ENCODE measurements around the gene FBXL19.
"Not testable (repeated sequence)": the region's sequence is repeated elsewhere in the genome, so short reads cannot be mapped to it uniquely, and the experiment has no call there.

FBXL19 gene

GRCh38 chr16:30931068-30931650 is 7.8 kb downstream of the FBXL19 start:
- no peak for DNase-seq
- in situ Hi-C loops (cut with HindIII; ENCODE audit: low pct_ligation_motif_present, low pct_unique_long_range_greater_than_20kb, low sequenced_read_pairs): no loop called here

GRCh38 chr16:30934827-30935557 is 11.6 kb downstream of the FBXL19 start:
- in situ Hi-C loops (cut with HindIII; ENCODE audit: low pct_ligation_motif_present, low pct_unique_long_range_greater_than_20kb, low sequenced_read_pairs): no loop called here
- peak; percentile 62 for DNase-seq

- in situ Hi-C loops (cut with HindIII; ENCODE audit: low pct_ligation_motif_present, low pct_unique_long_range_greater_than_20kb, low sequenced_read_pairs): no loop called here
- DNase-seq: no peak
Measured at GRCh38 chr16:30937692-30938091, 14.3 kb downstream of the FBXL19 start.

DNA sequence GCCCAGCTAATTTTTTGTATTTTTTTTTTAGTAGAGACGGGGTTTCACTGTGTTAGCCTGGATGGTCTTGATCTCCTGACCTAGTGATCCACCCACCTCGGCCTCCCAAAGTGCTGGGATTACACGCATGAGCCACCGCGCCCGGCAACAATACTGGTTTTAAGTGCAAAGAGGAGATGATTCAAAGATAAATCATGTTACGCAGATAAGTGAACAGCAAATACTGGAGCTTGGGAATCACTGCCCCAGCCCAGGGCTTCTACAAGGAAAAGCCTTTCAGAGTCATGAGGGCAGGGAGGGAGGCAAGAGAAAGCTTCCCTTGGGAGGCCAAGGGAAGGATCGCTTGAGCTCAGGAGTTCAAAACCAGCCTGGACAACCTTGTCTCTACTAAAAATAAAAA is 16.2 kb downstream of the FBXL19 start:
- in situ Hi-C loops (cut with HindIII; ENCODE audit: low pct_ligation_motif_present, low pct_unique_long_range_greater_than_20kb, low sequenced_read_pairs); DNase-seq: not testable (repeated sequence)

DNA sequence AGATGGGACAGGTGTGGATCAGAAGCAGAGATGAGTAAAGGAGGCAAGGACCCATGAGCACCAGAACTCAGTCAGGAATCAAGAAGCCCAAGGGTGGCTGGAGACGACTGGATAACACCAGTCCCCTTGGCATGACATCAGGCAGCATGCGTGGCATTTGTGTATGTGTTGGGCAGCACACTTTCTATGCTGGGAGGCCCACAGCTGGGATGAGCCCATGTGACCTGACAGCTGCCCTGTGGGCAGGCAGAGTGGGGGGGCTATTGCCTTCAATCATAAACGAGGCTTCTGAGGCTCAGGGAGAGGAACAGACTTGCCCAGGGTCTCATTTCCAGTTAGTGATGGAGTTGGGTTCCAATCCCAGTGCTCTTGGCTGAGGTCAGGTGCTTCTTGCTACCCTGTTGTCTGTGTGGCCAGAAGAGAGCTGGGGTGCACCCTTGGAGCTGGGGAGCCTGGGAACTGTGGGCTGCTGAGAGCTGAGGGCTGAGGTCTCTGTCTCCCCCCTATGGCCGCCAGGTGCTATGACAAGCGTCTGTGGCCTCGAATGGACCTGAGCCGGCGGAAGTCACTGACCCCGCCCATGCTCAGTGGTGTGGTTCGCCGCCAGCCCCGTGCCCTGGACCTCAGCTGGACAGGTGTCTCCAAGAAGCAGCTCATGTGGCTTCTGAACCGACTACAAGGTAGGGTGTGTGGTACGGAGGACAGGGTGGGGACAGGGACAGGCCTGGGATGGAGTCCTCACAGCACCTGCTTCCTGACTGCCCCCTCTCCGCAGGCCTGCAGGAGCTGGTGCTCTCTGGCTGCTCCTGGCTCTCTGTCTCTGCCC is 18.4 kb downstream of the FBXL19 start:
- peak; percentile 83 for DNase-seq

DNA sequence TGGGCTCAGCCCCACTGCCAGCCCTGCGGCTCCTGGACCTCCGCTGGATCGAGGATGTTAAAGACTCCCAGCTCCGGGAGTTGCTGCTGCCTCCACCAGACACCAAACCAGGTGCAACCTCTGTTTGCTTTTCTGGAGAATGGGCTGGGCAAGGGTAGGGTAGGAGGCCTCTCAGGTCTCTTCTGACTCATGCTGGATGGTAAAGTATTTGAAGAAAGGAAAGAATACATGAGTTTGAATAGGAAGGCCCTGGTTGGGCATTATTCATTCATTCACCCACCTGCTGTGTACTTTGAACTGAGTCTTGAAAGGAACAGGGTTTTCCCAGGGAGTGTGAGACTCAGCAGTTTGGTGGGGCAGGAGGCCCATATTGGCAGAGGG is 19.0 kb downstream of the FBXL19 start:
- in situ Hi-C loops (cut with HindIII; ENCODE audit: low pct_ligation_motif_present, low pct_unique_long_range_greater_than_20kb, low sequenced_read_pairs): no loop called here
- no peak for DNase-seq

More for the DNA sequence above, 18.4 kb downstream of the FBXL19 start:
- in situ Hi-C loops (cut with HindIII; ENCODE audit: low pct_ligation_motif_present, low pct_unique_long_range_greater_than_20kb, low sequenced_read_pairs): no loop called here

DNA sequence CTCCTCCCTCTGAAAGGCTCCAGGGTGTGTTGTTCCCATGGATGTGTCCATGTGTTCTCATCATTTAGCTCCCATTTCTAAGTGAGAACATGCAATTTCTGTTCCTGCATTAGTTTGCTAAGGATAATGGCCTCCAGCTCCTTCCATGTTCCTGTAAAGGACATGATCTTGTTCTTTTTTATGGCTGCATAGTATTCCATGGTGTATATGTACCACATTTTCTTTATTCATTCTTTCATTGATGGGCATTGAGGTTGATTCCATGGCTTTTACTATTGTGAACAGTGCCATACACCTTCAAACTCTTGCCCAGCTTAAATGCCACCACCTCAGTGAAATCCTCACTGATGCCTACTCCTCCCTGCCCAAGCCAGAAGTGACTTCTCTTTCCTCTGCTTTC is 21.0 kb downstream of the FBXL19 start:
- in situ Hi-C loops (cut with HindIII; ENCODE audit: low pct_ligation_motif_present, low pct_unique_long_range_greater_than_20kb, low sequenced_read_pairs): no loop called here
- no peak for DNase-seq

DNA sequence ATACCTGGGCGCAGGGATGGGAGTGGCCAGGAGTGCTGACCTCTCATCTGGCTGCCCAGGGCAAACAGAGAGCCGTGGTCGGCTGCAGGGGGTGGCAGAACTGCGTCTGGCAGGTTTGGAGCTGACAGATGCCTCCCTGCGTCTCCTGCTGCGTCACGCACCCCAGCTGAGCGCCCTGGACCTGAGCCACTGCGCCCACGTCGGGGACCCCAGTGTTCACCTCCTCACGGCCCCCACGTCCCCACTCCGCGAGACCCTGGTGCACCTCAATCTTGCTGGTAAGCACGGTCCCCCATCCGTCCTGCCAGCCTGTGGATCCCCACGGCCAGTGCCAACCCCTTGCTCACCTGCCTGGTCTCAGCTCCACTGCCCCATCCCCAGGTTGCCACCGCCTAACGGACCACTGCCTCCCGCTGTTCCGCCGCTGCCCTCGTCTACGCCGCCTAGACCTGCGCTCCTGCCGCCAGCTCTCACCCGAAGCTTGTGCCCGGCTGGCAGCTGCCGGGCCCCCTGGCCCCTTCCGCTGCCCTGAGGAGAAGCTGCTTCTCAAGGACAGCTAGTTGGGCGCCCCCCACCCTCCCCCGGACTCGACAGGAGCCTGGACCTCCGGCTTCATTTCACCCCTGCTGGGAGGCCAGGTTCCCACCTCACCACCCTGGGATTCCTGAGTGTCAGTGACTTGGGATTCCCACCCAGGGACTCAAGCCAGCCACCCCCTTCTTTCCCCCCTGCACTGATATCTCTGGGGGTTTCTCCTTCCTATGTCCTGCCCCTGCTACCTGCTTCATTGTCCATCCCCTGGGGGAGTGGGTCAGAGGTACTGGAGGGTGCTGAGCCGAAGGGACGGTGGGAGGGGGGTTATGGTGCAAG is 23.5 kb downstream of the FBXL19 start:
- in situ Hi-C loops (cut with HindIII; ENCODE audit: low pct_ligation_motif_present, low pct_unique_long_range_greater_than_20kb, low sequenced_read_pairs): no loop called here
- DNase-seq: no peak

GRCh38 chr16:30947541-30947858 is 24.1 kb downstream of the FBXL19 start:
- DNase-seq: no peak
- in situ Hi-C loops (cut with HindIII; ENCODE audit: low pct_ligation_motif_present, low pct_unique_long_range_greater_than_20kb, low sequenced_read_pairs): no loop called here

DNA sequence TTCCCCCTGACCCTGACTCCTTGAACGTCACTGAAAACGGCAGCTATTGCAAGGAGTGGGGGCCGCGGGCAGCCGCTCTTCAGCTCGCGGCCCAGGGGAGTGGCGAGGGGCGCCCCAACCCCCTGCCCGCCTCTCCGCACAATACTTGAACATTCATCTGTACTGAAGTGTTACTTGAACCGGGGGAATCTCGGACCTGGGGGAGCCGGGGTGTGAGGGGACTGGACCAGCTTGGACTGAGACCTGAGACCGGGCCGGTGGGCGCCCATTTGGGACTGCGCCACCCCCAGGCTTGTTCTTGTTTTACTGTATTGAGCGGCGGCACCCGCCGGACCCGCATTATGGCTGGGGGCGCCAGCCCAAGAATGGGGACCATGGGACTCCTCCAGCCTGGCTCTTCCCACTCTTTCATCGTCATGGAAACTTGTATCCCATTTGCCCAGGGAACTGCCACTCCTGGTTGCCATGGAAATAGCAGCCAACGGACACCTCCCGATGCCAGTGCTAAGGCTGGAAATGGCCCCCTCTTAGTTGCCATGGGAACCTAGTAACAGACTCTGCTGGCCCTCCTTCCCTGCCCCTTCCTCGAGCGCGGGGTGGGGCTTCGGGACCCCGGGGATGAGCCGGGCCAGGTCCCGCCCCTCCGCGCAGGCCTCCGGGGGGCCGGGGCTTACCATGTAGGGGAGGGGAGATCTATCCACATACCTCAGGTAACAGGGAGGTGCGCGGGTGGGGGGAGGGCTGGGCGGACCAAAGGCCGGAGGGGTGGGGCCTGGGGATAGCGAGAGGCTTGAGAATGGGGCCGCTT is 24.7 kb downstream of the FBXL19 start:
- DNase-seq: peak; percentile 99

GRCh38 chr16:30948667-30949649 is 25.6 kb downstream of the FBXL19 start, which contains the start of gene ORAI3:
TSS of gene ORAI3 (plus strand) at chr16:30949068. CDS start at chr16:30949290, 222 bp downstream.
- peak; percentile 73 for DNase-seq
- in situ Hi-C loops (cut with HindIII; ENCODE audit: low pct_ligation_motif_present, low pct_unique_long_range_greater_than_20kb, low sequenced_read_pairs): no loop called here

More for the DNA sequence above, 24.7 kb downstream of the FBXL19 start:
- in situ Hi-C loops (cut with HindIII; ENCODE audit: low pct_ligation_motif_present, low pct_unique_long_range_greater_than_20kb, low sequenced_read_pairs): no loop called here

DNA sequence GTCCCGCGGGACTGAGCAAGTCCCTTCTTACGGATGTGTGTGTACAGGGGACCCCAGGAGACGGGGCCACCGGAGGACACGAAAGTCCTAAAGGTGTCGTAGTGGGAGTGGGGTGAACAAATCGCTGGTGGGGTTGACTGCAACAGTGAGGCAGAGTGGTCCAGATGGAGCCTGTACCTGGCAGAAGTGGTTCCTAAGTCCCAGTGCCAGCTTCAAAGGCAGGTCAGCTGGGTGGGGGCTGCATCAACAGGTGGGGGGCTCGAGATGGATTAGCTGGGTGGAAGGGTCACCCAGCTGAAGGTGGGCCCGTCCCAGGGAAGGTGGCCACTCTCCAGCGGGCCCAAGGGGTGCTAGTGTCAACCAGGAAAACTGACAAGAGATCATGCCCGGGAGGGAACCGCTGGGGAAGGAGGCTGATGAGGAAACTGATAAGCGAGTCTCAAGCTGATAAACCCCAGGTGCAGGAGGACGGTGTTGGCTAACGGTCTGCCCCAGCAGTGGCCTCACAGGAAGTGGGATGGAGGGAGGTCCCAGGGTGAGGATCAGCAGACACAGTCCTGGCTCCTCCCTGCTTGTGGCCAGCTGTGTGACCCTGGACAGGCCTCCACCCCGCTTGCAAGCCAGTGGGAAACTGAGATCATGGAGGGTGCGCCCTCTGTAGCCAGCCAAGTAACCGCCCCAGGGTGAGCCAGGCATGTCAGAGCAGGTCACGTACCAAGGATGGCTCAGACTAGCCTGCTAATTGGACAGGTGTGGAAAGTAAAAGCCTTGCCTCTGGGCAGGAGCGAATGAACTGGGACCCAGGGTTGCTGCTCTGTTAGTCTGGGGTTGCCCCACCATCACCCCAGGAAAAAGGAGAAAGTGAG is 26.5 kb downstream of the FBXL19 start:
- DNase-seq: peak; percentile 95
- in situ Hi-C loops (cut with HindIII; ENCODE audit: low pct_ligation_motif_present, low pct_unique_long_range_greater_than_20kb, low sequenced_read_pairs): no loop called here

DNA sequence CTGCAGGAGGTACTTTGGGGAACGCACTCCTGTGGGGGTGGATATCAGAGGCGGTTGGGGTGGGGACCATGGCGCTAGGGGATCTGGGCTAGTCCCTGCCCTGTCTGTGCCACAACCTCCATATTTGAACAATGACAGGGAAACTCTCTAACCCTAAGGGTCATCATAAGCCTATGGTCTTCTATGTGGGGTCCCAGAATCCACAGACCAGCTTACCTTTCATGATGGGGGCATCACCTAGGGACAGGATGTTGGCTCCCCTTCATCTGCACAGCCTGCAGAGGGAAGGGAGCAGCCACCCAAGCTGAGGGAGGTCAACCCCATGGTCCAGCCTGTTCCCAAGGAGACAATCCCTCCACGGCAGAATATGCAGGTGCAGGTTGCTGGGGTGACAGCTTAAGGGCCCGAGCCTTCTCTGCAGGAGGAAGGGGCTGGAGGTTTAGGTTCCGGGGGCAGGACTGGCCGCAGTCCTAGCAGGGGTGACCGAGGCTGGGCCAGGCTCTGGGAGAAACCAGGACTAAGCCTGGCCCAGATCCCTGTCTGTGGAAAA is 27.2 kb downstream of the FBXL19 start:
- DNase-seq: no peak
- in situ Hi-C loops (cut with HindIII; ENCODE audit: low pct_ligation_motif_present, low pct_unique_long_range_greater_than_20kb, low sequenced_read_pairs): no loop called here

DNA sequence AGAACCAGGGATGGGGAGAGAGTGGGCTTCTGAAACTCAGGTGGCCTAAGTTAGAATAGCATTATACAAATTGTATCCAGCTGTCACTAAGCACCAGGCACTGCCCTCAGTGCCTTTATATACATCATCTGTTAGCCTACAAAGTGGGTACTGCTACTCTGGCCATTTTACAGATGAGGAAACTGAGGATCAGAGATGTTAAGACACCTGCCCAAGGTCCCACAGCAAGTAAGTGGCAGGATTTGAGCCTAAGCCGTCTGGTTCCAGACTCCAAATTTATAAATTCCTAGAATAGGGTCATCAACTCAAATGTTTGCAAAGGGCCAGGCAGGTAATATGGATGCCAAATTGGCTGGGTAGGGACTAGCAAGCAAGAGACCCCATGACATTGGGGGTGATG is 27.8 kb downstream of the FBXL19 start:
- DNase-seq: no peak
- in situ Hi-C loops (cut with HindIII; ENCODE audit: low pct_ligation_motif_present, low pct_unique_long_range_greater_than_20kb, low sequenced_read_pairs): no loop called here

- in situ Hi-C loops (cut with HindIII; ENCODE audit: low pct_ligation_motif_present, low pct_unique_long_range_greater_than_20kb, low sequenced_read_pairs): no loop called here
- DNase-seq: no peak
Measured at GRCh38 chr16:30951750-30952149, 28.4 kb downstream of the FBXL19 start.

DNA sequence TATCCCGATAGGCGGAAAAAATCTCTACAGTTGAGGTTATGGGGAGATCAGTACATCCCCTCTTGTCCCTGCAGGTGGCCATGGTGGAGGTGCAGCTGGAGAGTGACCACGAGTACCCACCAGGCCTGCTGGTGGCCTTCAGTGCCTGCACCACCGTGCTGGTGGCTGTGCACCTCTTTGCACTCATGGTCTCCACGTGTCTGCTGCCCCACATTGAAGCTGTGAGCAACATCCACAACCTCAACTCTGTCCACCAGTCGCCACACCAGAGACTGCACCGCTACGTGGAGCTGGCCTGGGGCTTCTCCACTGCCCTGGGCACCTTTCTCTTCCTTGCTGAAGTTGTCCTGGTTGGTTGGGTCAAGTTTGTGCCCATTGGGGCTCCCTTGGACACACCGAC is 29.7 kb downstream of the FBXL19 start:
- in situ Hi-C loops (cut with HindIII; ENCODE audit: low pct_ligation_motif_present, low pct_unique_long_range_greater_than_20kb, low sequenced_read_pairs): no loop called here
- DNase-seq: no peak

Data from ACHN (cell line).